Right lobe of liver (tissue), 6 donors: ENCODE results near the gene CCDC122. TPM values are rescaled to one million over a fixed set of nuclear protein-coding genes. Genes with fewer than 3 reads are reported as not detected.

Experiments
- ATAC-seq, 4 donors: fragments of 200-7000 bp; cut with Tn5 transposase; one replicate each; pipeline ENCODE4 v1.9.1; 2020; ENCODE audit warnings: mild to moderate bottlenecking in 4 of 4, moderate library complexity in 4 of 4
- DNase-seq, 3 donors: peaks; one replicate each; pipeline ENCODE4 v3.0.0-alpha.2; 2020
- H3K27ac ChIP-seq, 3 donors: fragments of 200-600 bp; one replicate each; pipeline ENCODE4 v1.8.0; 2022
- H3K27me3 ChIP-seq, 2 donors: fragments of 200-600 bp; one replicate each; pipeline ENCODE4 v1.8.0; 2022
- H3K36me3 ChIP-seq, 4 donors: fragments of 200-600 bp; sonication (generic) in 1 of 4; one replicate each; pipeline versions ENCODE4 v1.5.1 to v1.8.0; 2017 to 2022; ENCODE audit warnings: control low read depth in 1 of 4
- H3K4me1 ChIP-seq, 4 donors: fragments of 200-600 bp; sonication (generic) in 1 of 4; one replicate each; pipeline versions ENCODE4 v1.5.1 to v1.8.0; 2017 to 2022; ENCODE audit warnings: control low read depth in 1 of 4
- H3K4me3 ChIP-seq, 3 donors: fragments of 200-600 bp; one replicate each; pipeline ENCODE4 v1.8.0; 2022
- H3K9me3 ChIP-seq, 4 donors: fragments of 200-600 bp; sonication (generic) in 1 of 4; one replicate each; pipeline versions ENCODE4 v1.5.1 to v1.8.0; 2017 to 2022; ENCODE audit warnings: control low read depth in 1 of 4
- POLR2A ChIP-seq: fragments of 450-650 bp; IDR thresholded peaks from one replicate; pipeline ENCODE4 v1.6.1; 2017; ENCODE audit warnings: antibody characterized with exemption, mild to moderate bottlenecking
- WGBS: methylation state at CpG from one replicate; pipeline ENCODE4 v1.1.6; 2018; ENCODE audit warnings: low coverage, low lambda C conversion rate; ENCODE audit not compliant: insufficient coverage; ENCODE audit errors: missing lambda C conversion rate; 5-methylcytosine and 5-hydroxymethylcytosine counted together
- intact Hi-C, 2 donors: fragments of 100-400 bp; cut with DNase I; formaldehyde crosslinking; loops; one replicate each; pipeline versions ENCODE4 v1.11.2 to v1.14.1; 2022
- small RNA-seq, 2 experiments: library from RNA; depleted of rRNA; stranded (forward); fragments of <200 nt; gene quantifications; one replicate each; pipeline ENCODE3, GENCODE V24; 2016
- total RNA-seq, 6 experiments: library from RNA; depleted of rRNA in 2 of 6; stranded (reverse); fragments of >200 nt in 2 of 6; fragmentation: NEBNext Ultra II Directional in 3 of 6; extraction: Animal tissue kit (Norgen Biotek cat#: 25700) in 3 of 6; gene quantifications; one replicate each; pipeline versions ENCODE4 v1.1.0 to v1.2.4, GENCODE V29; 2016 to 2023
- TF ChIP-seq, protein P1 (sequence below), 4 donors: fragments of 200-600 bp in 3 of 4; fragments of 450-650 bp in 1 of 4; IDR thresholded peaks; one replicate each; pipeline versions ENCODE4 v1.5.1 to v1.8.0; 2016 to 2022; ENCODE audit warnings: antibody characterized with exemption in 4 of 4, mild to moderate bottlenecking in 2 of 4
- donor health status: DM: no; HTN: yes; CAD: no.
- donor health status: DM: no; HTN: no; CAD: no.
- donor health status: DM: no; HTN: no; CAD: no.
- donor health status: DM: no; HTN: yes; CAD: no.
- donor health status: DM: no; HTN: yes; CAD: no.

The CCDC122 gene
- total RNA-seq, 6 experiments from 2014 or later, result 1.7 to 4.9 (median 3.1) TPM

DNA sequence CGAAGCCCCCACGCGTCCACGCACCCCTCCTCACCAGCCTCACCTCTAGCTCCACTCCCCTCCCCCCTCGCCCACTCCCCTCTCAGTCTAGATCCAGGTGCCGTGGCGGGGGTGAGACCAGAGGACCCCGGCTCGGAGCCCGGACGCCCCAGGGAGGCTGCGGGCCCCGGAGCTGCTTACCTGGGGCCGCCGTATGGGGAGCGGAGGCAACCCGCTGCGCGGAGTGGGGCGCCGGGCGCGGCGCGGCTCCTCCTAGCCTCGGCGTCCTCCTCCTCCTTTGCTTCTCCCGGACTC lies 93.1 kb downstream of the CCDC122 start:
- Histone ChIP-seq H3K4me1 (peaks cover 0 to 20% (median 0%) of the 10 kb centered on the region in 4 donors), H3K4me3 (peak overlapping the region; percentile 41 to 54 (median 43)), H3K9me3 (no peaks in the 10 kb centered on the region), H3K27me3 (peaks cover 0 to 12% of the 10 kb centered on the region in 2 donors), H3K36me3 (no peaks in the 10 kb centered on the region), H3K27ac (no peak overlapping the region)
- no peak for DNase-seq
- WGBS, result no CpG with 5 or more reads among the region's 28 CpGs
- intact Hi-C loops, result no loop called here
- no peak for TF ChIP-seq POLR2A
- TF ChIP-seq, protein P1, sequence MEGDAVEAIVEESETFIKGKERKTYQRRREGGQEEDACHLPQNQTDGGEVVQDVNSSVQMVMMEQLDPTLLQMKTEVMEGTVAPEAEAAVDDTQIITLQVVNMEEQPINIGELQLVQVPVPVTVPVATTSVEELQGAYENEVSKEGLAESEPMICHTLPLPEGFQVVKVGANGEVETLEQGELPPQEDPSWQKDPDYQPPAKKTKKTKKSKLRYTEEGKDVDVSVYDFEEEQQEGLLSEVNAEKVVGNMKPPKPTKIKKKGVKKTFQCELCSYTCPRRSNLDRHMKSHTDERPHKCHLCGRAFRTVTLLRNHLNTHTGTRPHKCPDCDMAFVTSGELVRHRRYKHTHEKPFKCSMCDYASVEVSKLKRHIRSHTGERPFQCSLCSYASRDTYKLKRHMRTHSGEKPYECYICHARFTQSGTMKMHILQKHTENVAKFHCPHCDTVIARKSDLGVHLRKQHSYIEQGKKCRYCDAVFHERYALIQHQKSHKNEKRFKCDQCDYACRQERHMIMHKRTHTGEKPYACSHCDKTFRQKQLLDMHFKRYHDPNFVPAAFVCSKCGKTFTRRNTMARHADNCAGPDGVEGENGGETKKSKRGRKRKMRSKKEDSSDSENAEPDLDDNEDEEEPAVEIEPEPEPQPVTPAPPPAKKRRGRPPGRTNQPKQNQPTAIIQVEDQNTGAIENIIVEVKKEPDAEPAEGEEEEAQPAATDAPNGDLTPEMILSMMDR (IDR thresholded peaks at IDR 0.05), result no peak
- no peak for ATAC-seq

Small RNA genes lying within 50 kb of the gene (small RNA-seq; reads per million reads assigned to genes)
- 0 reads per million in 2 experiments for gene AL162713.1

Other genes with a start within 250 kb of the CCDC122 start
- under 1 TPM in 2 of 6 experiments, not detected in 4; 0.07 to 0.16 TPM for gene ENOX1, start 92.8 kb downstream of the CCDC122 start, total RNA-seq
- gene LACC1, start 164 bp upstream of the CCDC122 start, total RNA-seq, result 1 to 10 TPM; 2.7 to 8.4 (median 4.5) TPM